ENCODE measurements around the gene FDX1.
"Not testable (repeated sequence)": the region's sequence is repeated elsewhere in the genome, so short reads cannot be mapped to it uniquely, and the experiment has no call there.

The FDX1 gene, protein sequence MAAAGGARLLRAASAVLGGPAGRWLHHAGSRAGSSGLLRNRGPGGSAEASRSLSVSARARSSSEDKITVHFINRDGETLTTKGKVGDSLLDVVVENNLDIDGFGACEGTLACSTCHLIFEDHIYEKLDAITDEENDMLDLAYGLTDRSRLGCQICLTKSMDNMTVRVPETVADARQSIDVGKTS

DNA sequence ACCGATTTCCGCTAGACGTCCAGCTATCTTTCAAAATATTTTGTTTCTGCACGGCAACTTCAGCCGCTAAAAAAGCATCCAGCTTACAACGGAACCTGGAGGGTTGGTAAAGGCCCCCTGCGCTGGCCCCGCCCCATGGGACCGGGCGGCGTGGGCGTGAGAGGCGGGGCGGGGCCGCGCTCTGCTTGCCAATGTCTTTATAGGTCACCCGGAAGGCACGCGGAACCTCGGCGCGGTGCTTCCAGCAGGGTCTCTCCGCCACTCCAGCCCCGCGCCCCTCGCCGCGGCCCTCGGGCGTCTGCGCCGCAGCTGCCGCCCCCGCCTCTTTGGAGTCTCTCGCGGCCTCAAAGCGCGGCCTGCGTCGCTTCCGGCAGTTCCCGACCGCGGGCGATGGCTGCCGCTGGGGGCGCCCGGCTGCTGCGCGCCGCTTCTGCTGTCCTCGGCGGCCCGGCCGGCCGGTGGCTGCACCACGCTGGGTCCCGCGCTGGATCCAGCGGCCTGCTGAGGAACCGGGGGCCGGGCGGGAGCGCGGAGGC lies at the start of gene FDX1:
Gene FDX1 (plus strand): TSS at position 218 of the 536 bp plus-strand sequence. CDS start 173 bp downstream, at position 391.
- peak; percentile 57 to 89 for DNase-seq

DNA sequence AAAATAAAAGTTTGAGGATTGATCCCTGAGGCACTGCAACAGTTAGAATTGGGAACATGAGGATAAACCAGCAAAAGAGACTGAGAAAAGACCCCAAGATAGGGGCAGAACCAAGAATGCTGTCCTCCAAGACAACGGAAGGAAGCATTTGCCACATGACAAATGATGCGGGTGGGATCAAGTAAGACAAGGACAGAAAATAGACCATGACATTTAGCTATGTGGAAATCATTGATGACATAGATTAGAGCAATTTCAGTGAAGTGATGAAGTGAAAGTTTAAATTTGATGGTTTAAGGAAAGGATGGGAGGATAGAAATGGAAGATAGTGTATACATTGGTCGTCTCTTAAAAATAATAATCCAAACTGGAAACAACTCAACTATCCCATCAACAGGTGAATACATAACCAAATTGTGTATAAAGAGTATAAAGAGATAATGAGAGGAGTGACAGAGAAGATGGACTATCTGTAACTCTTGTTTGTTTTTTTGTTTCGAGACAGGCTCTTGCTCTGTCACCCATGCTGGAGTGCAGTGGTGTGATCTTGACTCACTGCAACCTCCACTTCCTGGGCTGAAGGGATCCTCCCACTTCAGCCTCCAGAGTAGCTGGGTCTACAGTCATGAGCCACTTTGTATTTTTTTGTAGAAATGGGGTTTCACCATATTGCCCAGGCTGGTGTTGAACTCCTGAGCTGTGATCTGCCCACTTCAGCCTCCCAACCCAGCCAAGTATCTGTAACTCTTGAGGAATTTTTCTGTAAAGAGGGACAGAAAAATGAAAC lies 48.7 kb upstream of the FDX1 start:
- no peak for DNase-seq

DNA sequence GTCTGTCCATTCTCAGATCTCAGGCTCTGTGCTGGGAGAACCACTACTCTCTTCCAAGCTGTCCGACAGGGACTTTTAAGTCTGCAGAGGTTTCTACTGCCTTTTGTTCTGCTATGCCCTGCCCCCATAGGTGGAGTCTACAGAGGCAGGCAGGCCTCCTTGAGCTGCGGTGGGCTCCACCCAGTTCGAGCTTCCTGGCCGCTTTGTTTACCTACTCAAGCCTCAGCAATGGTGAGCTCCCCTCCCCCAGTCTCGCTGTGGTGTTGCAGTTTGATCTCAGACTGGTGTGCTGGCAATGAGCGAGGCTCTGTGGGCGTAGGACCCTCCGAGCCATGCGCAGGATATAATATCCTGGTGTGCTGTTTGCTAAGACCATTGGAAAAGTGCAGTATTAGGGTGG lies 41.5 kb upstream of the FDX1 start:
- DNase-seq, result not testable (repeated sequence)

DNA sequence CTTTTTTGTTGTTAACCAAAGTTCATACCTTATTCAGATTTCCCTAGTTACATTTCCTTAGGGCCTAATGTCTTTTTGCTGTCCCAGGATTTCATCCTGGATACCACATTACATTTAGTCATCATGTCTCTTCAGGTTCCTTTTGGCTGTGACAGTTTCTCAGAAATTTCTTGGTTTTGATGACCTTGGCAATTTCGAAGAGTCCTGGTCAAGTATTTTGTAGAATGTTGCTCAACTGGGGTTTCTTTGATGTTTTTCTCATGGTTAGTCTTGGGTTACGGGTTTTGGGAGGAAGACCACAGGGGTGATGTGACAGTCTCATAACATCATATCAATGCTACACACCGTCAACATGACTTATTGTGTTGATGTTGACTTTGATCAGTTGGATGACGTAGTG lies 39.8 kb upstream of the FDX1 start:
- no peak for DNase-seq

DNA sequence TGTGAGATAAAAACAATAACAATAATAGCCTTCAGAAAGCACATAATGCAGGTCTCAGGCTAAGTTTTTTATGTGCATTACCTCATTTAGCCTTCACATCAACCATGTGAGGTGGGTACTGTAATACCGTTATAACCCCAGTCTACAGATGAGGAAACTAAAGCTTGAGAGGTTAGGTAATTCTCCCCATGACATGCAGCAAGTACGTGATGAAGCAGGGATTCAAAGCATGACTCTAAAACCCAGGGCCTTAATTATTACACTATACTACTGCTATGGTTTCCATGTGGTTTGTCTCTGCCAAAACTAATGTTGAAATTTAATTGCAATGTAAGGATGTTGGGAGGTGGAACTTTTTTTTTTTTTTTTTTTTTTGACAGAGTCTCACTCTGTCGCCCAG lies 37.7 kb upstream of the FDX1 start:
- DNase-seq, result no peak

DNA sequence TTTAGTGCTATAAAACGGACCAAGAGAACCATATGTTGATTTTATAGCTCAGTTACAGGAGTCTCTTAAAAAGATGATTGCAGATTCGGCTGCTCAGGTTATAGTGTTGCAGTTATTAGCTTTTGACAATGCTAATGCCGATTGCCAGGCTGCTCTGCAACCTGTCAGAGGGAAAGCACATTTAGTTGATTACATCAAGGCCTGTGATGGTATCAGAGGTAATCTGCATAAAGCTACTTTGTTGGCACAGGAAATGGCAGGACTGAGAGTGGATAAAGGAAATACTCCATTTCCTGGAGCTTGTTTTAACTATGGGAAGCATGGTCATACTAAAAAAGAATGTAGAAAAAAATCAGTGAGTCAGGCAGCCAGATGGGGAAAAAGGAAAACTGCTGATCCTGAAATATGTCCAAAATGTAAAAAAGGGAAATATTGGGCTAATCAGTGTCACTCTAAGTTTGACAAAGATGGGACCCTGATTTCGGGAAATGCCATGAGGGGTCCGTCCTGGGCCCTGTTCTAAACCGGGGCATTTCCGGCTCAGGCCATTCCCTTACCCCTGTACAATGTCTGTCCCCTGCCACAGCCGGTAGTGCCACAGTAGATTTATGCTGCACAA lies 32.0 kb upstream of the FDX1 start:
- not testable (repeated sequence) for DNase-seq

DNA sequence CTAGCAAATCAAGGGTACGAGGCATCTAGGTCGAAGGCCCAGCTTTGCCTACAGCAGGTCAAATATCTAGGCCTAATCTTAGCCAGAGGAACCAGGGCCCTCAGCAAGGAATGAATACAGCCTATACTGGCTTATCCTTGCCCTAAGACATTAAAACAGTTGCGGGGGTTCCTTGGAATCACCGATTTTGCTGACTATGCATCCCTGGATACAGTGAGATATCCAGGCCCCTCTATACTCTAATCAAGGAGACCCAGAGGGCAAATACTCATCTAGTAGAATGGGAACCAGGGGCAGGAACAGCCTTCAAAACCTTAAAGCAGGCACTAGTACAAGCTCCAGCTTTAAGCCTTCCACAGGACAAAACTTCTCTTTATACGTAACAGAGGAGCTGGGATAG lies 26.2 kb upstream of the FDX1 start:
- not testable (repeated sequence) for DNase-seq

DNA sequence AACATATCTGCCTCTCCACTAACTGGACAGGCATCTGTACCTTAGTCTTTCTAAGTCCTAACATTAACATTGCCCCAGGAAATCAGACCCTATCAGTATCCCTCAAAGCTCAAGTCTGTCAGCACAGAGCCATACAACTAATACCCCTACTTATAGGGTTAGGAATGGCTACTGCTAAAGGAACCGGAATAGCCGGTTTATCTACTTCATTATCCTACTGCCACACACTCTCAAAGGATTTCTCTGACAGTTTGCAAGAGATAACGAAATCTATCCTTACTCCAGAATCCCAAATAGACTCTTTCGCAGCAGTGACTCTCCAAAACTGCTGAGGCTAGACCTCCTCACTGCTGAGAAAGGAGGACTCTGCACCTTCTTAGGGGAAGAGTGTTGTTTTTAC lies 24.1 kb upstream of the FDX1 start:
- not testable (repeated sequence) for DNase-seq

DNA sequence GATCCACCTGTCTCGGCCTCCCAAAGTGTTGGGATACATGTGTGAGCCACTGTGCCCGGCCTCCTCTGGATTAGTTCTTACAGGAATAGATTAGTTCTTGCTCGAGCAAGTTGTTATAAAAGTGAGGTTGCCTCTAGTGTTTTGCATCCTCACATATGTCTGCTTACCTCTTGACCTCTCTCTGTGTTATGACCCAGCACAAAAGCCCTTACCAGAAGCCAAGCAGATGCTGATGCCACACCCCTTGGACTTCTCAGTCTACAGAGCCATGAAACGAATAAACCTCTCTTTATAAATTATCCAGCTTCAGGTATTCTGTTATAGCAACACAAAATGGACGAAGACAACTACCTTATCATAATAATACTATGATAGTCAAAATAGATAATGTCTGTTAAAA lies 22.4 kb upstream of the FDX1 start:
- no peak for DNase-seq

DNA sequence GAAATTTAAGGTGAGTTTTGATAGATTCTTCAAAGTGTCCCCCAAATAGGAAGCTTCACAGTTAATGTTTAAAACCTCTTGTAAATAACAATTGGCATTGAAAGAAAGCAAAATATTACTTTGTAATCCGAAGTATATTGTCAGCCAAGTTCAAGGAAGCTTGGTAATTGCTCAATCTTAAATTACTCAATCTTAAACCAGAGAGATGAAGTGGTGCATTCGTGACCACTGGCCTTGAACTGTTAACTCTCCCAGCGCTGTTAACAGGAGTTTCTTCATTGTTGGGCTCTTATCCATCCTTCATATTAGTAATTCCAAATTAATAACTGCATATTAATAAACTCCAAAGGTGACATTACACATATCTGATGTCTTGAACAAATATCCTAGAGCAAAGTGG lies 20.6 kb upstream of the FDX1 start:
- no peak for DNase-seq

DNA sequence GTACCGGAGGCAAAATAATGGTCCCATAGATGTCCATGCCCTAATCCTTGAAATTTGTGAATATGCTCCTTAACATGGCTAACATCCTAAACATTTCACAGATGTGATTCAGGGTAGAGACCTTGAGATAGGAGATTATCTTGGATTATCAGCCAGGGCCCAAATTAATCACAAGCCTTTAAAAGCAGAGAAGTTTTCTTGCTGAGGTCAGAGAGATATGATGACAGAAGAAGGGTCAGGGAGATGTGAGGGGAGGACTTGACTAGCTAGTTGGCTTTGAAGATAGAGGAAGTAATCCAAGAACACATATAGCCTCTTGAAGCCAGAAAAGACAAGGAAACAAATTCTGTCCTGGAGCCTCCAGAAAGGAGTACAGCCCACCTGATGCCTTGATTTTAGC lies 19.1 kb upstream of the FDX1 start:
- DNase-seq, result no peak

DNA sequence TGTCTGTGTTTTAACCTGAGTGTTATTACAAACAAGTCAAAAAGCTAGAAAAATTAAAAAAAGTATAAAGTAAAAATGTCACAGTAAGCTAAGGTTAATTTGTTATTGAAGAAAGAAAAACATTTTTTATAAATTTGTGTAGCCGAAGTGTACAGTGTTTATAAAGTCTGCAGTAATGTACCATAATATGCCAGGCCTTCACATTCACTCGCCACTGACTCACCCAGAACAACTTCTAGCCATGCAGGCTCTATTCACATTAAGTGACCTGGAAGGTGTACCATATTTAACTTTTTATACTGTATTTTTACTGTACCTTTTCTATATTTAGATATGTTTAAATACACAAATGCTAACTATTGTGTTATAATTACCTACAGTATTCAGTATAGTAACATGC lies 14.7 kb upstream of the FDX1 start:
- DNase-seq, result no peak

DNA sequence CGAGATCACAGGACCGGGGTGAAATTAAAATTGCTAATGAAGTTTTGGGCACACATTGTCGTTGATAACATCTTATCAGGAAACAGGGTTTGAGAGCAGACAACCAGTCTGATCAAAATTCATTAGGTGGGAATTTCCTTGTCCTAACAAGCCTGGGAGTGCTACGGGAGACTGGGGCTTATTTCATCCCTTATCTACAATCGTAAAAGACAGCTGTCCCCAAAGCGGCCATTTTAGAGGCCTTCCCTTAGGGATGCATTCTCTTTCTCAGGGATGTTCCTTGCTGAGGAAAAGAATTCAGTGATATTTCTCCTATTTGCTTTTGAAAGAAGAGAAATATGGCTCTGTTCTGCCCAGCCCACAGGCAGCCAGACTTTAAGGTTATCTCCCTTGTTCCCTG lies 8.1 kb upstream of the FDX1 start:
- DNase-seq, result not testable (repeated sequence)

DNA sequence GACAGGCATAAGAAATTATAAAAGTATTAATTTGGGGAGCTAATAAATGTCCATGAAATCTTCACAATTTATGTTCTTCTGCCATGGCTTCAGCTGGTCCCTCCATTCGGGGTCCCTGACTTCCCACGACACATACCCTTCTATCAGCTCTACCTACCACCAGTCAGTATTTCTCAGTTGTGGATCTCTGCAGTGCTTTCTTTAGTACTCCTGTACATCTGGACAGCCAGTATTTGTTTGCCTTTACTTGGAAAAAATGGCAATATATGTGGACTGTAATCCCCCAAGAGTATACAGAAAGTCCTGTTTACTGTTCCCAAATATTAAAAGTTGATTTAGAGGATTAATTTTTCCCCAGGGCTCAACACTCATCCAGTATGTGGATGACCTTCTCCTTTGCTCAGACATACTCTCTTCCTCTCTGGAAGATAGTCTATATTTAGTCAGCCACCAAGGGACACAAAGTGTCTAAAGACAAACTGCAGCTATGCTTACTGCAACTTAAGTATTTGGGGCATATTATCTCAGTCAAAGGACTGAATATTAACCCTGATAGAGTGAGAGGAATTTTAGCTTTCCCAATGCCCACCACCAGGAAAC lies 7.3 kb upstream of the FDX1 start:
- DNase-seq, result no peak

DNA sequence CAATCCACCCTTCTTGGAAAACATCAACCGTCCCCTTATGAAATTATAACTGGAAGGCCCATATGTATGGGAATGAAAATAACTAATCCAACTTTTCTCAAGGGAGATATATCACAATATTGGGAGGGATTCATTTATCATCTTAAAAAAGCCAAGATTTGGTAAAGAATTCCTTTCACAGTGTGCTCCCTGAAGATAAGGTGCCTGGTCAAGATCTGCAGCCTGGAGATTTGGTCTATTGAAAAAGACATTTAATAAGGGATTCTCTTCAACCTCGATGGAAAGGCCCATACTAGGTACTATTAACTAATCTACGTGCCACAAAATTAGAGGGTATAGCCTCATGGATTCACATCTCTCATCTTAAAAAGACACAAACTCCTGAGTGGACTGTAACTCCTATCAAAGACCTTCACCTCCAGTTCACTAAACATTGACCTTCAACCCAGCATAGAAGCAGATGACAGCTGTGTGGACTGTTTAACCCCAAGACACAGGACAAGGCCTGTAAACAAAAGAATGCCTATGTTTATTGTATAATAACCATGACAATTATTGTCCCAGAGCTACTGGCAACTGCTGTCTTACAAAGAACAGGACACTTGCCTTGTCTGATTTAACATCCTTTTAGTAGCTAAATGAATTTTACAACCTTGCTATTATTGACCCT lies 4.8 kb upstream of the FDX1 start:
- no peak for DNase-seq

DNA sequence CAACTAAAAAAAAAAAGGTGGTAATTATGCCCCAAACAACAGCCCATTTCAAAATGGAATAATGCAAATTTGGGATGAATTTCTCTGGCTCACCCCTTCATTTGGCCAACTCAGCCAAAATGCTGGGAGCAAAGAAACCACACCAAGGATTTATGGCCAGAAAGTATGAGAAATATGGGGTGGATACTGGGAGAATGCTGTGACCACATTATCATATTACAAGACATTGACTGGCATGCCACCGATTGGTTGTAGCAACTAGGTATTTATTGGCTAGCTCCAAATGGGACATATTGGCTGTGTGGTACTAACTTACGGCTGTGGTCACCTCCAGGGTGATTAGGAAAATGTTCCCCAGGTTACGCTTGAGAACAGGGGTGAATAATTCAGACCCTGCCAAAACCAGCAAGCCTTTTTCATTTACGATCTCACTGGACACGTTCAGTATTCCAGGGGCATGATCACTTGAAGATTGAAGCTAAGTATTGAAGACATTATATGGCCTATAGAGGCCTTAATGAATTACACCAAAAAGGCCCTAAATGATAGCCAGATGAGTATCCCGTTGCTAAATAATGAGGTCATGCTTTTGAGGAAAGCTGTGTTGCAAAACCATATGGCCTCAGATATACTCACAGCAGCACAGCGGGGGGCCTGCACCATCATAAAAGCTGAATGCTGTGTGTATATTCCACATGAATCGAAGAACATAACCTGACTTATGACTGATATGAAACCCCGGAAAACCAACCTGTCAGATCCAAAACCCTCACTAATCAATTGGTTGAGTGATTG lies 3.8 kb upstream of the FDX1 start:
- no peak for DNase-seq

DNA sequence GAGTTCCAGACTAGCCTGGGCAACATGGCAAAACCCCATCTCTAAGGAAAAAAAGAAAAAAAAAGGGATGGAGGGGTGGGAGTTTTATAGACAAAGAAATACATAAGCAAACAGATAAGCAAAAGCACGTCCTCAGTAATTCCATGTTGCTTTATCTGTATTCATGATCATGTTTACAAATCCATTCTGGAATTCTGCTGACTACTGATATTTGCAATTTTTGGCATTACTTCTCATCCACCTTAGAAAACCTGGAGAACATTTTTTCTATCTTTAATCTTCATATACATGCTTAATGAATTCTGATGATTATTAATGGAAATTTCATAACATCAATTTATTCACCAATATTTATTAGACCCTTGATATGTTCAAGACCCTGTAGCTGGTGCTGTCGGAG lies 1.7 kb upstream of the FDX1 start:
- no peak for DNase-seq

DNA sequence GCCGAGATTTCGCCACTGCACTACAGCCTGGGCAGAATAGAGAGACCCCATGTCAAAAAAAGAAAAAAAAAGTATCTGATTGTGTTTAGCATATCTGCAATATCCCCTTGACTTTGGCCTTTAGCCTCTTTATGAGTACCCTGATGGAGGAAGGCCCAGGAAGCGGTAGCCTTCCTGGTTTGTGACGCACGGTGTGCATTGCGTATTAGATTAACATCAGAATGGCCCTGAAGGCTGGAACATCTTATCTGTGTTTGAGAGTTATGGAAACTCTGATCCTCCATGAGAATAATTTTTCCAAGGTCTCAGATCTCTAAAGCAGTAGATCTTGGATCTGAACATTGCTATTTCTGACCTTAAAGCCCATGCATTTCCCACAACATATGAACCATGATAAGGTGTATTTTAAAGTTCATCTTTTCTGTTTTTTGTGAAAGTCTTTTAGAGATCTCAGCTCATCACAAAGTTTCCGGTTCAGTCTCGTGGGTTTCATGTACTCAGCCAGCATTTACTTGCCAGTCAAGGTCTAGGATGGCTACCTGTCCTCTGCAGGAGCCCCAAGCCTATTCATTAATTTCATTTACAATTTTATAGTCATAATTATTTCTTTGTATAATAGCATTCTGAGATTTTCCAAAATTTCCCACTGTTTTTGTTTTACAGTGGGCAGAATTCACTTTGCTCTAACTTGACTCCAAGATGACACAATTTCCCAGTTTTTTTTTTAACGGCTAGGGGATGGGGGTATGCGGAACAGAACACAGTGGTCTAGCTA lies 605 bp upstream of the FDX1 start:
- DNase-seq, result no peak

DNA sequence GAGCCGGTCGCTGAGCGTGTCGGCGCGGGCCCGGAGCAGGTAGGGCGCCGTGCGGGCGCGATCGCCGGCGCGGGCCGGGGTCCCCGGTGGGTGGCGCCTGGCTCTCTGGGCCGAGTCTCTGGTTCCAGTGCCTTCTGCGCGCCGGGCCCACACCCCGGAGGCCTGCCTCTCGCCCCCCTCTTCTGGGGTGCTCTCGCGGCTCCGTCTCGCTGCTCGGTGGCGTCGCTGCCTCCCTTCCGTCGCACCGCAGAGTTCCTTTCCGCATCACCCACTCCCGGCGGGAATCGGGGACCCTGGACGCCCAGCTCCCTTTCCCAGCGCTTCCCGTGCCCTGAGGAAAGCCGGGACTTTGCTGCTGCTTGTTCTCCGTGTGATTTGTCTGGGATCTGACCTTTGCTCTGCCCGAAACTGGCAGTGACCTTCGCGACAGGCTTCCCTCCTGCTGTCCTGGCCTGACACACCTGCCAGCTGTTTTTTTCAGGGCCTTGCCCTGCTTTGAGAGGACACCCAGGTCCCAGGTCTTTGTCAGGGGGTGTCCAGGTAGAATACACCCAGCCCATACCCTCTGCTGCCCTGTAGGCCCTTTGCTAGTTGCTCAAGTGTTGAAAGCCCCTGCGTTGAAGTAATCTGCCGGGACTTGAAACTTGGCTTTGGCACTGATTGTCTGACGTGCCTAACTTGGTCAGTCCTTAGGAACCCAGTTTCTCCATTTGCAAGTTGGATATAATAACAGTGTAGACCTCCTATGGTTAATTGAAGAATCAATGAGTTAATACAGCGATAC lies 711 bp downstream of the FDX1 start:
- DNase-seq, result peak in 1 of 2 donors; percentile 60

DNA sequence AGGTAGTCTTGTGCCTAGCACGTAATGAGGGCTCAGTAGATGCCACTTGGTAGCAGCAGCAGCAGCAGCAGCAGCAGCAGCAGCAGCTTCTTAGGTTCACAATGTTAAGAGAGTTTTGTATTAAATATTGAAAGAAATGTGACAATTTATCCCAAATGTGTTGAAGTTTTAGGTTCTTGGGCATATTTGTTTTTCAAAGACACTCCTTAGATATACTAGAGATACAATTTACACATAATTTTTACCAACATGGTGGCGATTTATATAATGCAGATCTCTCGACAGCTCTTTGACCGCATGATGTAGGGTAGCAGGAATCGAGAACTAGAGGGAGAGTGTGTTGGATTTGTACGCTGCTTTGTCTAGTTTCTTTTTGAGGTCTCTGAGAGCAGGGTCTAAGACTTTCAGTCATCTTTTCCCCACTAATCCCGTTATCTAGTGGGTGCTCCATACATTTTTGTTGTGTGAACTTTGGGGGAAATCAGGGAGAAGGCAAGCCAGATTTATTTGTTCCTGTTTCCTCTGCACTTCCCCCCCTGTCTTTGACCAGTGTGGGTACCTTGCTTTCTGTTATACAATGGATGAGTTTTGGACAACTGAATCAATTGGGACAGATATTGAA lies 1.4 kb downstream of the FDX1 start:
- DNase-seq, result peak in 1 of 2 donors; percentile 60

Measured in hippocampal formation (tissue), 2 donors.